Lower leg skin (tissue), 3 donors: Measurements from ENCODE around the gene CRAT.

Experiments
- POLR2A ChIP-seq, 2 donors: fragments of 450-650 bp; IDR thresholded peaks; one replicate each; pipeline ENCODE4 v1.6.1; 2016 to 2017; ENCODE audit warnings: antibody characterized with exemption in 2 of 2, mild to moderate bottlenecking in 1 of 2, moderate library complexity in 1 of 2
- TF ChIP-seq, protein P1 (sequence below), 3 donors: fragments of 450-650 bp; IDR thresholded peaks; one replicate each; pipeline ENCODE4 v1.5.1; 2016; ENCODE audit warnings: antibody characterized with exemption in 3 of 3, mild to moderate bottlenecking in 3 of 3, moderate library complexity in 2 of 3

DNA sequence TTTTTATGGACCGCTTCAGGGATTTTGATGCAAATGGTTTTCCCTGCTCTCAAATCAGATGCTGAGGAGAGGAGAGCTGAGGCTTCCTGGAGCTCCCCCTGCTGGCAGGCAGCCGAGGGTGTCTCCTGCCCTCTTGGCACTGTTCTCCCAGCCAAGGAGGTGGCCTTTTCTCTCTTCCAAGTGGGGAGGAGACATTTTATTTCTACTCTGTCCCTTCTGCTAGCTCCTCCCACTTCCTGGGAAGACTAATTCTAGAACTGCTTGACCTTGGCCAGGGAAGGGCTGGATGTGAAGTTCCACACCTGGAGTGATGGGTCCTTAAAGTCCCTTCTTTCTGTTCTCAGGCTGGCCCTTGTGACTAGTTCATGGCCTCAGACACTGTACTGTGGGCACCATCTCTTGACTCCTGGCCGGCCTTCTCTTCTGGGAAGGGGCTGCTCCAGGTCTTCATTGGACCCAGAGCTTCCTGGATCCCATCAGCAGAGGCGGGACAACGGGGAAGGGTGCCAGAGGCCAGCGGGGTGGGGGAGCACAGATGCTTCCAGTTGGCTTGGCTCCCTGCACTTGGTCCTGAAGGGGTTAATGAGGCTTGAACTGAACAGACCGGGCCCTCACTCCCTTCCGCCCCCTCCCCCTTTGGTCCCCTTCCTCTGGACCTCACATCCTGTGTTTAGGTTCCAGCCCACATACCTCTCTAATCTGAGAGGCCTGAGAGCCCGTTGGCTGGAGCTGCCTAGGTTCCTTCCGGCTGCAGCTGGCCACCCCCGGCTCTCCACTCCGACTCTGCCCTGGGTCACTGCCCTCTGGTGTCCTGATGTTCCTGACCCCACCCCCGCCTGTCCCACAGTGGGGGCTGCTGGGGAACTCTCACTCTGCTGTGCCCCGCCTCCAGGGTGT lies 32.7 kb upstream of the CRAT start:
- TF ChIP-seq, protein P1, sequence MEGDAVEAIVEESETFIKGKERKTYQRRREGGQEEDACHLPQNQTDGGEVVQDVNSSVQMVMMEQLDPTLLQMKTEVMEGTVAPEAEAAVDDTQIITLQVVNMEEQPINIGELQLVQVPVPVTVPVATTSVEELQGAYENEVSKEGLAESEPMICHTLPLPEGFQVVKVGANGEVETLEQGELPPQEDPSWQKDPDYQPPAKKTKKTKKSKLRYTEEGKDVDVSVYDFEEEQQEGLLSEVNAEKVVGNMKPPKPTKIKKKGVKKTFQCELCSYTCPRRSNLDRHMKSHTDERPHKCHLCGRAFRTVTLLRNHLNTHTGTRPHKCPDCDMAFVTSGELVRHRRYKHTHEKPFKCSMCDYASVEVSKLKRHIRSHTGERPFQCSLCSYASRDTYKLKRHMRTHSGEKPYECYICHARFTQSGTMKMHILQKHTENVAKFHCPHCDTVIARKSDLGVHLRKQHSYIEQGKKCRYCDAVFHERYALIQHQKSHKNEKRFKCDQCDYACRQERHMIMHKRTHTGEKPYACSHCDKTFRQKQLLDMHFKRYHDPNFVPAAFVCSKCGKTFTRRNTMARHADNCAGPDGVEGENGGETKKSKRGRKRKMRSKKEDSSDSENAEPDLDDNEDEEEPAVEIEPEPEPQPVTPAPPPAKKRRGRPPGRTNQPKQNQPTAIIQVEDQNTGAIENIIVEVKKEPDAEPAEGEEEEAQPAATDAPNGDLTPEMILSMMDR (IDR thresholded peaks at IDR 0.05), result no peak
- no peak for TF ChIP-seq POLR2A (IDR thresholded peaks at IDR 0.05)
